Left ventricle myocardium inferior (tissue), 1 donor: ENCODE measurements around the gene IKZF3. TPM values are rescaled to one million over a fixed set of nuclear protein-coding genes. Genes with fewer than 3 reads are reported as not detected.

Experiments used
- DNase-seq: peaks from one replicate; pipeline ENCODE4 v3.0.0-alpha.2; 2020
- H3K27ac ChIP-seq: fragments of 200-600 bp; replicated peaks from 2 replicates; pipeline ENCODE4 v1.8.0; 2021
- H3K27me3 ChIP-seq: fragments of 200-600 bp; 2 replicates; pipeline ENCODE4 v1.8.0; 2021; ENCODE audit warnings: low read depth
- H3K36me3 ChIP-seq: fragments of 200-600 bp; 2 replicates; pipeline ENCODE4 v1.8.0; 2021
- H3K4me1 ChIP-seq: fragments of 200-600 bp; 2 replicates; pipeline ENCODE4 v1.8.0; 2021
- H3K4me3 ChIP-seq: fragments of 200-600 bp; 2 replicates; pipeline ENCODE4 v1.8.0; 2021; ENCODE audit warnings: mild to moderate bottlenecking, moderate library complexity
- H3K9me3 ChIP-seq: fragments of 200-600 bp; replicated peaks from 2 replicates; pipeline ENCODE4 v1.8.0; 2021
- intact Hi-C: fragments of 100-400 bp; cut with micrococcal nuclease; formaldehyde crosslinking; loops from one replicate; pipeline ENCODE4 v1.11.0; 2022
- total RNA-seq: library from RNA; stranded (reverse); fragmentation: NEBNext Ultra II Directional; extraction: Animal tissue kit (Norgen Biotek cat#: 25700); gene quantifications from one replicate; pipeline ENCODE4 v1.2.1, GENCODE V29; 2021
- TF ChIP-seq, protein P1 (sequence below): fragments of 200-600 bp; IDR thresholded peaks from 2 replicates; pipeline ENCODE4 v1.8.0; 2021; ENCODE audit warnings: antibody characterized with exemption, mild to moderate bottlenecking, borderline replicate concordance
- donor health status: DM: no; HTN: yes; CAD: no; lungs with severe emphysema.

Gene IKZF3
- total RNA-seq, 1 donor from 2014 or later = 0.16 TPM

DNA sequence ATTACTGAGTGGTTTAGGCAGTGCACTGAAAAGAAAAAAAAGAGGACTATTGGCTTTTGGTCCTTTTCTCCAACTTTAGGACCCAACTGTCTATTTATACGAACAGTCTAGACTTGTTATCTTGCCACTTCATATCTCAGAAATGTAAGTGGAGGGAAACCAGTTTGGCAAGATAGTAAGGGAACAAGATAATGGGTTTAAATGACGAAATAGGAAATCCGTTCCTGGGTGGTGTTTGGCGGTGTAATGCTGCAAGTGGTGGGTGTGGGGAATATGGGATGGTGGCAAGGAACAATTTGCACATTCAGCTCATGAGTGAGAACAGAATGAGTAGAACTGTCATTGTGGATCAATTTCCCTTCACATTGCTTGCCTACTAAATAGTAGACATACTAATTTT is 81.6 kb downstream of the IKZF3 start:
- Histone ChIP-seq H3K4me1 (peaks cover 4% of the 10 kb centered on the region), H3K27me3 (peaks cover 82% of the 10 kb centered on the region), H3K36me3 (no peaks in the 10 kb centered on the region), H3K9me3 (no peaks in the 10 kb centered on the region), H3K4me3 (no peak overlapping the region), H3K27ac (no peak overlapping the region)
- no peak for DNase-seq
- TF ChIP-seq, protein P1, sequence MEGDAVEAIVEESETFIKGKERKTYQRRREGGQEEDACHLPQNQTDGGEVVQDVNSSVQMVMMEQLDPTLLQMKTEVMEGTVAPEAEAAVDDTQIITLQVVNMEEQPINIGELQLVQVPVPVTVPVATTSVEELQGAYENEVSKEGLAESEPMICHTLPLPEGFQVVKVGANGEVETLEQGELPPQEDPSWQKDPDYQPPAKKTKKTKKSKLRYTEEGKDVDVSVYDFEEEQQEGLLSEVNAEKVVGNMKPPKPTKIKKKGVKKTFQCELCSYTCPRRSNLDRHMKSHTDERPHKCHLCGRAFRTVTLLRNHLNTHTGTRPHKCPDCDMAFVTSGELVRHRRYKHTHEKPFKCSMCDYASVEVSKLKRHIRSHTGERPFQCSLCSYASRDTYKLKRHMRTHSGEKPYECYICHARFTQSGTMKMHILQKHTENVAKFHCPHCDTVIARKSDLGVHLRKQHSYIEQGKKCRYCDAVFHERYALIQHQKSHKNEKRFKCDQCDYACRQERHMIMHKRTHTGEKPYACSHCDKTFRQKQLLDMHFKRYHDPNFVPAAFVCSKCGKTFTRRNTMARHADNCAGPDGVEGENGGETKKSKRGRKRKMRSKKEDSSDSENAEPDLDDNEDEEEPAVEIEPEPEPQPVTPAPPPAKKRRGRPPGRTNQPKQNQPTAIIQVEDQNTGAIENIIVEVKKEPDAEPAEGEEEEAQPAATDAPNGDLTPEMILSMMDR = no peak
- intact Hi-C loops = no loop called here

DNA sequence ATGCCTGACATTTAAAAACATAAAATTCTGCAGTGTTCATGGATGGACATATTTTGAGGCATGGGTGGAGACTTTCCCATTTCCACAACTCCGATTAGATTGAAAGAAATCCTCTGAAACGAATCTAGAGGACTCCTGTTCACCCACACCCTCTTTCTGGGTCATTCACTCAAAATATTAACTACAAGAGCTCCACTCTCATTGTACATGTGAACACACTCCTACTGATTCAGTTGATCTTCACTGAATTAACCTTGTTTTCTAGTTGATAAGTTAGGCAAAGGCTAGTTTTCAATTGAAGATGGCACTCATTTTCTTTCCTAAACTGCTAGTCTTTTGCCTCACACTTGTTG is 82.3 kb downstream of the IKZF3 start:
- Histone ChIP-seq H3K27me3 (peaks cover 87% of the 10 kb centered on the region), H3K4me1 (peaks cover 4% of the 10 kb centered on the region), H3K4me3 (no peak overlapping the region), H3K9me3 (no peaks in the 10 kb centered on the region), H3K36me3 (no peaks in the 10 kb centered on the region), H3K27ac (no peak overlapping the region)
- DNase-seq = no peak
- TF ChIP-seq, protein P1 = no peak
- intact Hi-C loops = no loop called here

DNA sequence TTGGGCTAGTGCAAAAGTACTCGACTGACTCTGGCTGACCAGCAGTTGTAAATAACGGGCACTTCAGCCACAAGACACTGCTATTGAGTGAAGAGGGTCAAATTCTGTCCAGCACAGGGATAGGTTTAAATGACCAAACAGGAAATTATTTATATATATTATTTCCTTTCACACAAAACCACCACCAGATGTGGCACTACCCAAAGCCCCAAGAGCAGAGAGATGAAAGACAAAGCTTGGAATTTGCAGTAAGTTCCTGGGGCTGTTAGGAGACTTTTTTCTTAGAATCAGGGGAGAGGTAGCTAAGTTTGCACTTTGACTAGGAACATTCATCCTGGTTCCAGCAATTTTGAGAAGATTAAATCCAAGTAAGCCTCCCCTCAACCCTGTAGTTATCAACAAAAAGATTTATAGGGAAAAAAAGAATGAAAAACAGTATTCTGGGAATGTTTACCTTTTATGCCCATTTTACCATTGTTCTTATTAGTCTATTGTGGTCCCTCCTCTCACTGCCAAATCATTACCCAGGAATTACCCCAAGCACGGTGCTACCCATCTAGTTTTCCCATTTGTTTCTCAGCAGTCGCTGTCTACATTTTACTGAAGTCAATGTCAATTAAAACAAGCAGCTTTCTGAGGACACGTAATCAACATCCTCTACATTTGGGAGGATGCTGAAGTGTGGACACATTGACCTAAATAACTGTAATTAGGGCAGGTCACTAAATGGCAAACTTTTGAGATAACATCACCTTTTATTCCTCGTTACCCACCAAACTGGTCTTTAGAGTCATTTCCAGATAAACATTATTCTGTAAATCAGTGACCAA is 82.9 kb downstream of the IKZF3 start:
- intact Hi-C loops = no loop called here
- H3K9me3 ChIP-seq = no peaks in the 10 kb centered on the region
- H3K4me1 ChIP-seq = peaks cover 4% of the 10 kb centered on the region
- H3K27ac ChIP-seq = no peak overlapping the region
- peaks cover 93% of the 10 kb centered on the region for H3K27me3 ChIP-seq
- H3K4me3 ChIP-seq = no peak overlapping the region
- no peak for DNase-seq
- TF ChIP-seq, protein P1 = no peak
- H3K36me3 ChIP-seq = no peaks in the 10 kb centered on the region

DNA sequence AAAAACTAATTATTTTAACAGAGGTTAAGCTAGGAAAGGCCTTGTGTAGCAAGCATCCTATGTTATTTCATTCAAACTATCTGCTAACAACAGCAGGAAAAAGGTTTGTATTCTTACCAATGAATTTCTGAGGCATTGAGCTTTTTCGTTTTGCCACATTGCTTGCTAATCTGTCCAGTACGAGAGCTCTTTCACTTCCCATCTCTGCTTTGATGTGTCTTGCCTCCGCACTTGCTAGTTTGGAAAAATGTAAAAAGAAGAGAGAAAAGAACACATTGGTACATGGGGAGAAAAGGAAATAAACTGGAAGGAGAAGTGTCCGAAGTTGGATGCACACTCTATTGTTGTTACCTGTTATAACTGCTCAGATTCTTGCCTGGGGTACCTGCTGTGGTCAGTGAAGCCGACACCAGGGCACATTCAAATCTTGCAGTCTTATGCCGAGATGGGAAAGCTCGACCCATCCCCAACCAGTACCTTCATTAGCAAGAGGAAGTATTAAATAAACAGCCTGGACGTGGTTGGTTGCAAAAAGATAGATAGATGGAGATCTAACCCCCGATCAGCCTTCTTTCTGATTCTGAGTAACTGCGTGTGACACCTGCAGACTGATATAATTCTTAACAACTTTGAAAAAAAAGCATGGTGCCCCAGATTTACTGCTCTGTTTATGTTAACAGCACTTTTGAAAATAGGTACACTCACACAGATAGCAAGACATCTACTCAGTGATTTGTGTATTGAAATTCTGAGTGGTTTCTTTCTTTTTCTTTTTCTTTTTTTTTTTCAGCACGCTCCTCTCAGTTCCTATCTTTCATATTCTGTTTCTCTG is 86.4 kb downstream of the IKZF3 start:
- TF ChIP-seq, protein P1 = no peak
- Histone ChIP-seq H3K9me3 (no peaks in the 10 kb centered on the region), H3K4me1 (peaks cover 4% of the 10 kb centered on the region), H3K4me3 (no peak overlapping the region), H3K27me3 (peaks cover 97% of the 10 kb centered on the region), H3K36me3 (no peaks in the 10 kb centered on the region), H3K27ac (no peak overlapping the region)
- intact Hi-C loops = no loop called here
- no peak for DNase-seq

- no peak for DNase-seq
- TF ChIP-seq, protein P1 = no peak
- Histone ChIP-seq H3K4me3 (no peak overlapping the region), H3K27ac (no peak overlapping the region), H3K36me3 (no peaks in the 10 kb centered on the region), H3K27me3 (peaks cover 95% of the 10 kb centered on the region), H3K9me3 (no peaks in the 10 kb centered on the region), H3K4me1 (no peaks in the 10 kb centered on the region)
- intact Hi-C loops = no loop called here
Measured at GRCh38 chr17:39776252-39776651, 87.9 kb downstream of the IKZF3 start.
